Mammary epithelial cell (primary cell): ENCODE data around the gene ZNF784.

Experiments
- EZH2 ChIP-seq: IDR thresholded peaks from 2 replicates; pipeline ENCODE4 v1.6.1; 2012; ENCODE audit warnings: low read length, inconsistent platforms, borderline replicate concordance
- TF ChIP-seq, protein P1 (sequence below), 2 donors: IDR thresholded peaks in 1 of 2; conservative IDR thresholded peaks in 1 of 2; 2 replicates each; pipeline ENCODE4 v1.5.1; 2011 to 2012; ENCODE audit warnings: inconsistent platforms in 2 of 2, low read length in 2 of 2, mild to moderate bottlenecking in 2 of 2, control low read depth in 1 of 2, low read depth in 1 of 2; ENCODE audit not compliant: insufficient read depth in 1 of 2; ENCODE audit errors: extremely low read depth in 1 of 2

GRCh38 chr19:55667511-55667910, 43.1 kb upstream of the ZNF784 start:
- TF ChIP-seq, protein P1, sequence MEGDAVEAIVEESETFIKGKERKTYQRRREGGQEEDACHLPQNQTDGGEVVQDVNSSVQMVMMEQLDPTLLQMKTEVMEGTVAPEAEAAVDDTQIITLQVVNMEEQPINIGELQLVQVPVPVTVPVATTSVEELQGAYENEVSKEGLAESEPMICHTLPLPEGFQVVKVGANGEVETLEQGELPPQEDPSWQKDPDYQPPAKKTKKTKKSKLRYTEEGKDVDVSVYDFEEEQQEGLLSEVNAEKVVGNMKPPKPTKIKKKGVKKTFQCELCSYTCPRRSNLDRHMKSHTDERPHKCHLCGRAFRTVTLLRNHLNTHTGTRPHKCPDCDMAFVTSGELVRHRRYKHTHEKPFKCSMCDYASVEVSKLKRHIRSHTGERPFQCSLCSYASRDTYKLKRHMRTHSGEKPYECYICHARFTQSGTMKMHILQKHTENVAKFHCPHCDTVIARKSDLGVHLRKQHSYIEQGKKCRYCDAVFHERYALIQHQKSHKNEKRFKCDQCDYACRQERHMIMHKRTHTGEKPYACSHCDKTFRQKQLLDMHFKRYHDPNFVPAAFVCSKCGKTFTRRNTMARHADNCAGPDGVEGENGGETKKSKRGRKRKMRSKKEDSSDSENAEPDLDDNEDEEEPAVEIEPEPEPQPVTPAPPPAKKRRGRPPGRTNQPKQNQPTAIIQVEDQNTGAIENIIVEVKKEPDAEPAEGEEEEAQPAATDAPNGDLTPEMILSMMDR (conservative IDR thresholded peaks at IDR 0.05 in 1 of 2, IDR thresholded peaks at IDR 0.05 in 1 of 2; ENCODE audit: extremely low read depth in 1 of 2, insufficient read depth in 1 of 2, low read depth in 1 of 2, low read length in 2 of 2): no peak
- no peak for TF ChIP-seq EZH2
